ENCODE results near the gene SSH3.

SSH3 gene

GRCh38 chr11:67278135-67278938 is 25.0 kb upstream of the SSH3 start:
- peak in 3 of 10 donors; percentile 48 to 78 (median 59) for DNase-seq
- intact Hi-C loops (cut with DNase I), result no loop called here

GRCh38 chr11:67278939-67279588 is 24.3 kb upstream of the SSH3 start:
- DNase-seq, result peak in 3 of 10 donors; percentile 52 to 67 (median 66)
- intact Hi-C loops (cut with DNase I), result no loop called here

- DNase-seq, result peak in 3 of 10 donors; percentile 53 to 76 (median 59)
- intact Hi-C loops (cut with DNase I), result no loop called here
Observed at GRCh38 chr11:67279589-67280340, 23.6 kb upstream of the SSH3 start.

GRCh38 chr11:67280341-67280787 is 23.0 kb upstream of the SSH3 start:
- DNase-seq, result peak in 3 of 10 donors; percentile 44 to 53 (median 49)
- intact Hi-C loops (cut with DNase I), result no loop called here

GRCh38 chr11:67280788-67281551 is 22.4 kb upstream of the SSH3 start:
- peak in 3 of 10 donors; percentile 59 to 82 (median 80) for DNase-seq

GRCh38 chr11:67281552-67282150 is 21.7 kb upstream of the SSH3 start:
- DNase-seq, result peak in 4 of 10 donors; percentile 13 to 68 (median 62)
- intact Hi-C loops (cut with DNase I), result no loop called here

More at GRCh38 chr11:67280788-67281551, 22.4 kb upstream of the SSH3 start:
- intact Hi-C loops (cut with DNase I), result no loop called here

- intact Hi-C loops (cut with DNase I), result no loop called here
- peak in 3 of 10 donors; percentile 32 to 79 (median 40) for DNase-seq
Observed at GRCh38 chr11:67282155-67282875, 21.0 kb upstream of the SSH3 start.

- intact Hi-C loops (cut with DNase I), result no loop called here
- DNase-seq, result peak in 3 of 10 donors; percentile 32 to 82 (median 69)
Observed at GRCh38 chr11:67282876-67283371, 20.4 kb upstream of the SSH3 start.

GRCh38 chr11:67283481-67283963 is 19.8 kb upstream of the SSH3 start:
- DNase-seq, result peak in 3 of 10 donors; percentile 4 to 71 (median 47)
- intact Hi-C loops (cut with DNase I), result no loop called here

- intact Hi-C loops (cut with DNase I), result no loop called here
- DNase-seq, result peak in 4 of 10 donors; percentile 5 to 85 (median 62)
Observed at GRCh38 chr11:67284811-67285540, 18.4 kb upstream of the SSH3 start.

- intact Hi-C loops (cut with DNase I), result no loop called here
Observed at GRCh38 chr11:67285541-67286498, 17.5 kb upstream of the SSH3 start.

GRCh38 chr11:67286621-67287333 is 16.6 kb upstream of the SSH3 start:
- intact Hi-C loops (cut with DNase I), result no loop called here
- peak in 2 of 10 donors; percentile 65 to 86 for DNase-seq

More at GRCh38 chr11:67285541-67286498, 17.5 kb upstream of the SSH3 start:
- DNase-seq, result peak in 3 of 10 donors; percentile 5 to 83 (median 65)

- intact Hi-C loops (cut with DNase I), result loop anchor here (2.0 kb wide), 1 partner anchor 15 kb away; the partner anchor contains the start of gene SSH3
- peak in 2 of 10 donors; percentile 25 to 65 for DNase-seq
Observed at GRCh38 chr11:67287355-67288197, 15.8 kb upstream of the SSH3 start.

- DNase-seq, result peak in 1 of 10 donors; percentile 68
- intact Hi-C loops (cut with DNase I), result loop anchor here (2.0 kb wide), 1 partner anchor 15 kb away; the partner anchor contains the start of gene SSH3
Observed at GRCh38 chr11:67288198-67288451, 15.2 kb upstream of the SSH3 start.

Data from posterior cingulate gyrus (tissue), 11 donors.